ENCODE results near the gene CD163L1. TPM values are rescaled to one million over a fixed set of nuclear protein-coding genes. Genes with fewer than 3 reads are reported as not detected.

CD163L1 gene
- 0.43 and 2.6 TPM in 2 replicates for total RNA-seq

GRCh38 chr12:7444076-7444475 lies at the start of gene CD163L1:
TSS of gene CD163L1 (minus strand) at chr12:7444153. CDS start at chr12:7444127, 26 bp downstream.

Other genes starting within 250 kb of the CD163L1 start
- gene ACSM4, start 140.1 kb downstream of the CD163L1 start, total RNA-seq, result not detected in 2 replicates
- not detected in 2 replicates for gene CD163, start 59.6 kb upstream of the CD163L1 start, total RNA-seq
- not detected in 2 replicates for gene APOBEC1, start 221.8 kb upstream of the CD163L1 start, total RNA-seq

Data from smooth muscle cell of the pulmonary artery (primary cell).